ENCODE data around the gene DYRK1A.
"Not testable (repeated sequence)": the region's sequence is repeated elsewhere in the genome, so short reads cannot be mapped to it uniquely, and the experiment has no call there.

Gene DYRK1A

DNA sequence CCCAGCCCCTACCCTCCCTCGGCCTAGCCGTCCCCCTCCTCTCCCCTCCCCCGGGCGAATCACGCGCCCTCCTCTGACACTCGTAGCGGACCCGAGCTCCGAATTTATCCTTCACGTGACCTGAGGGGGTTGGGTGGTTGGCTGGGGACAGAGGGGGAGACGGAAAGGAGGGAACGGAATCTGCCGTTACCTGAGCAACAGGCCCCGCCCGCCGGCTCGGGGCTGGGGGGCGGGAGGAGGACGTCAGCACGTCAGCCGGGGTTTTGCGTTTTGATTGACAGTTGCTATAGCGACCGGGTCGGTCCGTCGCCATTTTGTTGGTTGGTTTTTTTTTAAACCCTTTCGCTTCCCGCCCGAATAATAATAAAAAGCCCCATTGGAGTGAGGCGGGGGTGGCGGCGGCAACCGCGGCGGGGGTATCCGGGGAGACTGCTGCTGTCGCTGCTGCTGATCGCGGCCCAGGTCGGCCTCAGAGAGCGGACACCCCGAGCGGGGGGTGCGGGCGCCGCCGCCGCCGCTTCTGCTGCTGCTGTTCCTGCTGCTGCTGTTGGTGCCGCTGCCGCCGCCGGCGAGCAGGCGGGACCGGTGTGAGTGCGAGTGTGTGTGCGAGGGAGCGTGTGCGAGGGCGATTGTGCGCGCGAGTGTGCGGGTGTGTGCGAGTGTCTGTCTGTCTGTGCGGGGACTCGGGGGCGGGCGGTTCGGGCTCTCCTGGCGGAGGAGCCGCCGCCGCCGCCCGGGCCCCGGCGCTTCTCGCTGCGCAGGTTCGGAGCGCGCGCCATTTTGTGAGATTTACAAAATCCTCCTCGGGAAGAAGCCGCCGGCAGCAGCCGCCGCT is at the start of gene DYRK1A:
Gene DYRK1A, plus strand, starts transcription at position 292 of the 835 bp plus-strand sequence. CDS start 53,602 bp downstream, outside the sequence.
- DNase-seq: peak; percentile 93 to 99 (median 98)

GRCh38 chr21:37319551-37319950 is 47.0 kb upstream of the DYRK1A start:
- no peak for DNase-seq

- DNase-seq: no peak
These were observed 44.5 kb upstream of the DYRK1A start for GRCh38 chr21:37322084-37322483.

DNA sequence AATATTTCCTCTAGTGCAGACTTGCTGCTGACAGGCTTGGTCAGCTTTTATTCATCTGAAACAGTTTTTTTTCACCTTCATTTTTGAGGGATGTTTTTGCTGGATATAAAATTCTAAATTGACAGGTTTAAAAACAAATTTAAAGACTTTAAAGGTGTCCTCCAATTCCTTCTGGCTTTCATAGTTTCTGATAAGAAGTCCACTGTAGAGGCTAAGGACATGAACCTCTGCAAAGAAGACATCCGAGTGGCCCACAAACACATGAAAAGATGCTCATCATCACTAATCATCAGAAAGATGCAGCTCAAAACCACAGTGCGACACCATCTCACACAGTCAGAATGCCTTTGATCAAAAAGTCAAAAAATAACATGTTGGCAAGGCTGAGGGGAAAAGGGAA is 42.0 kb upstream of the DYRK1A start:
- no peak for DNase-seq

DNA sequence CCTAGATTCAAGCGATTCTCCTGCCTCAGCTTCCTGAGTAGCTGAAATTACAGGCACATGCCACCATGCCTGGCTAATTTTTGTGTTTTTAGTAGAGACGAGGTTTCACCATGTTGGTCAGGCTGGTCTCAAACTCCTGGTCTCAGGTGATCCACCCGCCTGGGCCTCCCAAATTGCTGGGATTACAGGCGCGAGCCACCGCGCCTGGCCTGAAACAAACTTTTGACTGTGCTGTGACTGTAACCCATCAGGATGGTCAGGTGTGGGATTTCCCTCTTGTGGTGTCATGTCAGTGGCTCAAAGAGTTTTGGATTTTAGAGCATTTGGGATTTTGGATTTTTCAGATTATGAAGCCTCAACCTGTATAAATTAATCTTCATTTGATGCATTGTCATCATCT is 38.4 kb upstream of the DYRK1A start:
- not testable (repeated sequence) for DNase-seq

DNA sequence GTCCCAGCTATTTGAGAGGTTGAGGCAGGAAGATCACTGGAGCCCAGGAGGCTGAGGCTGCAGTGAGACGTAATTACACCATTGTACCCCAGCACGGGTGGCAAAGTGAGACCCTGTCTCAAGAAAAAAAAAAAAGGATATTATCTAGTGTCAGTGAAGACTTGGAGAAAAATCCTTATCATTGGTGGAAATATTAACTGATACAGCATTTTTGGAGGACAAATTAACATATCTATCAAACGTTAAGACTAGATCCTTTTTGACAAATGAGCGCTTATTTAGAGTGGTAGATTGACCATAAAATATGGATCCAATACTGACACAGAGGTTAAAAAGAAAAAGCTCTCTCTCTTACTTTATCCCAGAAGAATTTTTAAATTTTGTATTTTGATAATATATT is 35.2 kb upstream of the DYRK1A start:
- no peak for DNase-seq

- no peak for DNase-seq
These were observed 31.5 kb upstream of the DYRK1A start for GRCh38 chr21:37335053-37335452.

DNA sequence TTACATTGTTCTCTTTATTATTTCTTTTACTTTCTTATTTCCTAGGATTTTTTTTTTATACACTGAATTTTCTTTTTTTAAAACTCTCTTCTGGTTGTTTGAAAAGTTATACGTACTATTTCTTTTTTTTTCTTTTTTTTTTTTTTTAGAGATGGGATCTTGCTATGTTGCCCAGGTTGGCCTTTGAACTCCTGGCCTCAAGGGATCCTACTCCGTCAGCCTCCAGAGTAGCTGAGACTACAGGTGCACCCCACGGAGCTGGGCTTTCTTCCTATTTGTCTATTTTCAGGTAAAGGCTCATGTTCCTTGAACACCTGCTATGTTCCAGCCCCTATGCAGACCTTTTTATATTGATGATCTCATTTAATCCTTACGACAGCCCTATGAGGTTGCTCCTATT is 29.4 kb upstream of the DYRK1A start:
- DNase-seq: no peak

GRCh38 chr21:37337831-37338230 is 28.7 kb upstream of the DYRK1A start:
- no peak for DNase-seq

- DNase-seq: no peak
These were observed 27.7 kb upstream of the DYRK1A start for GRCh38 chr21:37338671-37339551.

DNA sequence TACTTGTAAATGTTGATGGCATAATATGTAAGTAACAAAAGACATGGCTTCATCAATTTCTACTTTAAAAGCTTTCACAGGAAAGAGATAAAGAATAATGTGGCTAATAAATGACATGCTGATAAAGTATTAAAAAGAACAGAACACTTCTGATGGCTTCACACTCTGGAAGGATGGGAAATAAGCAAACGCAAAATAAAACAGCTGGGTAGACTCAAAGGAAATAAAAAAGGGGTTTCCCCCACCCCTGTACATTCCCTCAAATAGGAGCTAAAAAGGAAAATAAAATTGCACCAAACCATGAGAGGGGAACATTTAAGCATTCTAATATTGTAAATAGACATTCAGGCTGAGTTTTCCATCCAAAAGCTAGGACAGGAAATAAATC is 27.0 kb upstream of the DYRK1A start:
- no peak for DNase-seq

DNA sequence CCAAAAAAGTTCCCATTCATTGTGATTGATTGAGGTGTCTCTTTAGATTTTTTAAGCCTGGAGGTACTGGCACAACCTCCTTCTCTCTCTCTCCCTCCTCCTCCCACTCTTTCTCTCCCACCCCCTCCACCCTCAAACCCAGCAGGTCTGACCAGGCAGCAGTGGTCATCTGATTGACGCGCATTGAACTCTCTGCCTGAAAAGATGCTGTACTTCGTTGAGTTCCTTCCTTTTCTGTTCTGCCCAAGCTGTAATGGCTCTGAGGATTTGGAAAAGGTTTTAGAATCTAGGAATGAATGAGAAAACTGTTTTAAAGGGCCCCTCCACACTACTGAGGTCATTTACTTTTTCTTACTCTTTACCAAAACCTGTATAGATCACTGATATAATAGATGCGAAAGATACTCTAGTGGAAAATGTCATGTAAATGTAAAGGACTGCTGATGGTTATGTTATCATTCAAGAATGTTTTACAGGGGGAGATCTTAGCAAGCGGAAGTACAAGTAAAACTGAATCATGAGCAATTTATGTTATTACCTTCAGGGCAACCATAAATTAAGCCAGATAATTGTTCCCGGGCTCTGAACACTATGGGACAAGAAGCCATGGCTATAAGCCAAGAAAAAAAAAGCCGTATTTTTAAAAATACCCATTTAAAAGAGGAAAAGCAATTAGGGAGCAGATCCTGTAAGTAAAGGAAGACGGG is 25.2 kb upstream of the DYRK1A start:
- DNase-seq: no peak

GRCh38 chr21:37342046-37342632 is 24.4 kb upstream of the DYRK1A start:
- DNase-seq: no peak

- no peak for DNase-seq
These were observed 19.6 kb upstream of the DYRK1A start for GRCh38 chr21:37346841-37347430.

GRCh38 chr21:37348664-37349063 is 17.9 kb upstream of the DYRK1A start:
- no peak for DNase-seq

DNA sequence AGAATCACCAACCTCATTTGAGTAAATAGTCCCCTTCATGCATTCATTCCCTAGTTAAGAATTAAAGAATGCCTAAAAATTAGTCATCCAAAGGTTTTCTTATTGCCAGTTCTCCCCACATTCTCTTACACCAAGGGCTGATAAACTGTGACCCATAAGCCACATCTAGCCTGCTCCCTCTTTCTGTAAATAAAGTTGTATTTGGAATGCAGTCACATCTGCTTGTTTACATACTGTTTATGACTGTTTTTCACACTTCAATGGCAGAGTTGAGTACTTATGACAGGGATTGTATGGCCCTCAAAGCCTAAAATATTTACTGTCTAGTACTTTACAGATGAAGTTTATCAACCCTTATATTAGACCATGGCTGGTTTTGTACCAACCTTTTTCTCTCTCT is 16.1 kb upstream of the DYRK1A start:
- DNase-seq: no peak

- DNase-seq: no peak
These were observed 9.9 kb upstream of the DYRK1A start for GRCh38 chr21:37356706-37357105.

DNA sequence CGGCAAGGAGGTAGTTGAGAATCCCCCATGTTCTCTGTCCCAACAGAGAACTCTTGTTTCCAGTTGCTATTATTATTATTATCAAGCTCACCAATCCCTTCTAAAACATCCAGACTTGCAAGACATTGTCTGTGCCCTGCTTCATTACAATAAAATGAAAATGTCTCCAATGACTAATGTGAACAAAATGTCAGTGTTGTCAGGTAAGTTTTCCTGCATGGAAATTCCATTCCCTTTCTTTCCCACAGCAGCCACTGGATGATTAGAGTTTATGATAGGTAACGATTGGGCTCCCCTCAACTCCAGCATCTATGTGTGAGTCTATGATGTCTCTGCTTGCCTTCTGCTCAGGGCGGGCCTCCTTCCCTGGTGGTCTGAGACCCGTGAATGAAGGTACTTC is 8.9 kb upstream of the DYRK1A start:
- DNase-seq: no peak

DNA sequence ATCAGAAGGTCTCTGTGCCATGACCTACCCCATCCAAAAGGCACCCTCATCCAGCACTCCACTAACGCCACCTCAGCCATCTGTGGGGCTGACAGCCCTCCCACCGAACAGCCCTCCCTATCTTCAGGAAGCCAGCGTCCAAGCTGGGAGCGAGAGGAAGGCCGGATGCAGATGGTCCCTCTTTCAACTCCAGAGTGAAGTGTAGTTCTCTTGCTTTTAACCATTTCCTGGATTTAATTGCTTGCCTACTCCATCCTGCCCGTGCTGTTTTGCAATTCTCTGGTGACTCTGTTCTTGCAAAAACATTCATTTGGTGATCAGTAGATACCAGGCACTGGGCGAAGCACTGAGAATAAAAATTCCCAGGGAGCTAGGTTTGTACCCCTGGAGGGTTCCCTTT is 8.2 kb upstream of the DYRK1A start:
- DNase-seq: no peak

DNA sequence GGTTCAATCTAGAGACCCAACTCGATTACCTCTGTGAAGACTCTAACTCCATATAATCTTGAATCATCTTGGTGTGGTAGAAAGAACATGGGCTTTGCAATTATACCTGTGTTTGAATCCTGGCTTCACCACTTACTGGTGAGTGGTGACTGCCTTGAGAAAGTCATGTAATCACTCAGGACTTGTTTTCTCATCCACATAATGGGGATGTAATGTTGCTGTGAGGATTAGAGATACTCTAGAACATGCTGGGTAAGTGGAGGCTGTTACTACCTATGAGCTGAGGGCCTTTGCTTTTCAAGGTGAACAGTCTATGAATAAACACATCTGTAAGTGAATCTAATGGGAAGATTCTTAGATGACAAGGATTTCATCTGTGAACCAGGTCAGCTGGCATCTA is 2.6 kb upstream of the DYRK1A start:
- DNase-seq: no peak

DNA sequence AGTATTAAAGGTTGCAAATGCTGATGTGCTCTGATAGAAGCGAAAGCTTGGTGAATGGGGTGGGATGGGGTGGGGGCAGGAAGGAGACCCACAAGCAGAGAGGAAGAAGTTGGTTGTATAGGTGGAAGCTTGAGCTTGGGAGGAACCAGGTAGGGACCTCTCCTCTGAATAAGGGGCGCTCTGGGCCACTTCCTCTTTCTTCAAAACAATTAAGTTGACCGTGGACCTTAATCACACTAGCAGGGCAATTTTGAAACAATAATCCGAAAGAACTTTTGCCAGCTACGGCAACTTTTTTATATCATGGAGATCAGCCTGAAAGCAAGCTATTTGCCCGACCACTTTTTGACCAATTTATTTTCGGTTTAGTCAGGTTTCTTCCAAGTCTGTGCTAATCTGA is 1.9 kb upstream of the DYRK1A start:
- DNase-seq: no peak
